RPMI7951 (cell line): ENCODE results near the gene CNRIP1. TPM values are rescaled to one million over a fixed set of nuclear protein-coding genes. Genes with fewer than 3 reads are reported as not detected.
"Not testable (repeated sequence)": the region's sequence is repeated elsewhere in the genome, so short reads cannot be mapped to it uniquely, and the experiment has no call there.

ENCODE experiments used
- DNase-seq: peaks from one replicate; pipeline ENCODE4 v3.0.0-alpha.2; 2012; ENCODE audit warnings: low read depth
- total RNA-seq: library from RNA; depleted of rRNA; stranded (reverse); fragments of >200 nt; shearing (Covaris generic); gene quantifications from 2 replicates; pipeline ENCODE4 v1.2.3, GENCODE V29; 2014

Gene CNRIP1
- total RNA-seq, 1 experiment from 2014 or later, result 50.5 TPM

DNA sequence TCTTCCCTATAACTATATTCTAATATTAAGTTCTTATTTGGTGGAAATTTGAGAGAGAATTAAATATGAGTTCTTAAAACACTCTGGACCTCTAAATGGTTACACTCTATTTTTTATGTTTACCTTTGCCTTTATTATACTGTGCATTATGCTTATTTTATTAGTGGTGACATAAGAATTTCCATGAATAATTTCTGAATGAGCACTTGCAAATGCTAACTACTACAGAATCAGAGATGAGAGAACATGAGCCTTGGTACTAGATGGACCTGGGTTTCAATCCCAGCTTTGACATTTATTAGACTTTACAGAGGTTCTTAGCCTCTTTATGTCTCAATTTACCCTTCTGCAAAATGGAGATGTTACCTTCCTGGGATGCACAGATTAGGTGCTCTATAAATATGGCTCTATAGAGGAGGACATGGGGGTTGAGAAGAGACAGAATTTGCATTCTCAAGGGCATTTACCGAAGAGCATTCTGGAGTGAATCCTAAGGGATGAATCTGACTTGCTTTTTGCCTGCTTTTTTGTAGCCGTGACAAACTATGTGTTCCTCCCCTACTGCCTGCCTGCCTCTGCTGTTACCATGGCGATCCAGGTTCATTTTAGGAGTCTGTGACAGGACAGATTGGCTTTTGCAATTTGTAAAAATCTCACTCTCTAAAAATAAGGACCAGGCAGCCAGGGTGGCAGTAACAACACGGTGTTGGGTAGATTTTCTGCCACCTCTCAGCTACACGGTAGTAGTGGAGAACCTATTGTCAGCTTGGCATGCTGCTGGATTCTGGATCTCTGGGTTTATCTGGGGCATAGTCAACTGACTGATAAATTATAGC, 20.7 kb upstream of the CNRIP1 start:
- DNase-seq, result no peak

GRCh38 chr2:68336192-68336591, 16.4 kb upstream of the CNRIP1 start:
- DNase-seq, result peak; percentile 77

DNA sequence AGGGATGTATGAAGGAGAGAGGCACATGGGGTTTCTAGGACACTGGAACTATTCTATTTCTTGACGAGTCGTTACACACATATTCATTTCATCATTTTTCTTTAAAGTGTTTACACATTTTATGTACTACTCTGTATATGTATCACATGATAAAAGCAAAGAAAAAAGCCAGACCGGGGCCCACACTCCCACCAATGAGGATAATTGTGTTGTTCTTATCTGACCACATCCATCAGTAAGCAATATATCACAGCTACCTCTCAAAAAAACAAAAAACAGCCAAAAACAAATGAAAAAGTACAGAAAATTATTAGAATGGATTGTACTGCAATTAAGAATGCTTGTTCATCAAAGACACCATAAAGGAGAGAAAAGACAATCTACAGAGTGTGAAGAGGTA, 14.2 kb upstream of the CNRIP1 start:
- no peak for DNase-seq

- DNase-seq, result no peak
Measured at GRCh38 chr2:68333009-68333408, 13.3 kb upstream of the CNRIP1 start.

GRCh38 chr2:68330691-68331090, 10.9 kb upstream of the CNRIP1 start:
- peak; percentile 33 for DNase-seq

GRCh38 chr2:68328901-68329300, 9.2 kb upstream of the CNRIP1 start:
- DNase-seq, result no peak

DNA sequence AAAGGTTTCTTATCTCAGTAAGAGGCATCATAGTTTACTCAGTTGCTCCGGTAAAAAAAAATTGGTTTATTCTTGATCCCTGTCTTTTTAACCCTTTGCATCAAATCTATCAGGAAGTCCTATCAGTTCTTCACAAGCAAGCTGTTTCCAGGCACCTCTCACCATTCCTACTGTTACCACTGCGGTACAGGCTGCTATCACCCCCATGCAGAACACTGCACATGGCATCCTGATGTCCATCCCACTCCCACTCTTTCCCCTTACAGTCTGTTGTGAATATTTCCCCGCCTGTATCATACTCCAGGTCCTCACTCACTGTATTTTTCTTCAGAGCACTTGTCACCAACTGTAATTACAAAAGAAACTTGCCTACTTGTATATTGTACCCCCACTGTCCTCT, 5.3 kb upstream of the CNRIP1 start:
- DNase-seq, result no peak

- DNase-seq, result peak; percentile 35
Measured at GRCh38 chr2:68320118-68320641, 431 bp upstream of the CNRIP1 start.

DNA sequence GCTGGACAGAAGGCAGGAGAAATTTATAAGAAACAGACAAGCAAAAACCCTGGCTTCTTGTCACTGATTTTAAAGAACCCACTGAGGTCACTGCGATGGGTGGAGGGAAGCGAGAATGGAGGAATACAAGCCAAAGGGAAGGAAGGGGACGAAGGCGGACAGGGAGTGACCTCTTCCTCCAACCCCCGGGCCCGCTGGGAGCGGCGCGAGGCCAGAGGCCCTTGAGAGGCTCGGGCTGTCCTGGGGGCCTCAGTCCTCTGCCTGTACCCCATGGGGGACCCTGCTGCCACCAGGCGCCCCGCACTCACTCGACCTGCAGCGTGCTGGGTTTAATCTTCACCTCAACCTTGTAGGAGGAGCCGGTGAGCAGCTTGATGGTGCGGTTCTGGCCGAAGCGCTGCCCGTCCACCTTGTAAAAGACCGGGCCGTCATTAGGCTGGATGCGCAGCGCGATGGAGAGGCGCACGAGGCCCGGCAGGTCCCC, 793 bp downstream of the CNRIP1 start:
- DNase-seq, result peak; percentile 26

- DNase-seq, result peak; percentile 15
Measured at GRCh38 chr2:68317971-68318913, 1.5 kb downstream of the CNRIP1 start.

DNA sequence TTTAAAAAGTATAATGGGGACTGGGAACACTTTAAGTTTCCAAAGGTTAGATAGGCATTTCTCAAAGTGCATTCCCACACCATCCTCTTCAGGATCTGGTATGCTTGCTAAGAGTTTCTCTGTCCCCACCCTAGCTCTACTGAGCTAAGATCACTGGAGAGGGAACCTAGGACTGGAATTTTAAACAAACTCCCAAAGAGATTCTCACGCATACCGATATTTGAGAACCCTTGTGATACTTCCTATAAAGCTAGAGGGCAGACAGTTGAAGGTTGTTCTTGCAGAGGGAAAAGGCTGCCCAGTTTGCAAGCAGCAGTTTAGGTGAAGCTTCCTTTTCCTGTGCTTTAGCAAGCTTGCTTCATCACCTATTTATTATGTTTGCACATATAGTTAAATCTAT, 3.6 kb downstream of the CNRIP1 start:
- no peak for DNase-seq

- no peak for DNase-seq
Measured at GRCh38 chr2:68311033-68311432, 8.7 kb downstream of the CNRIP1 start.

- no peak for DNase-seq
Measured at GRCh38 chr2:68309426-68309825, 10.3 kb downstream of the CNRIP1 start.

GRCh38 chr2:68303902-68304272, 15.9 kb downstream of the CNRIP1 start:
- DNase-seq, result not testable (repeated sequence)

- no peak for DNase-seq
Measured at GRCh38 chr2:68303033-68303901, 16.5 kb downstream of the CNRIP1 start.

GRCh38 chr2:68302281-68302875, 17.4 kb downstream of the CNRIP1 start:
- peak; percentile 7 for DNase-seq

DNA sequence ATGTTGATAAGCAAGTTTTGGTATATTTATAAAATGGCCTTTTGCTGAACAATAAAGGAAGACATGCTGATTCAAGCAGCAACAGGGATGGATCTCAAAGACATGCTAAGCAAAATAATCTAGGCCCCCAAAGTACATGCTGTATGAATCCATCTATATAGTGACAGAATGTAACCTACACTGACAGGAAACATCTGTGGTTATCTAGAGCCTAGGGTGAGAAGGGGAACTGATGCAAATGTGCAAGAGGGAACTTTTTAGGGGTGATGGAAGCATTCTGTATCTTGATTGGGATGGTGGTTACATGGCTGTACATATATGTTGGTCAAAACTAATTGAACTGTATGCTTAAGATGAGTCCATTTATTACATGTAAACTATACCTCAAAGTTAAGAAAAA, 24.2 kb downstream of the CNRIP1 start:
- DNase-seq, result no peak

DNA sequence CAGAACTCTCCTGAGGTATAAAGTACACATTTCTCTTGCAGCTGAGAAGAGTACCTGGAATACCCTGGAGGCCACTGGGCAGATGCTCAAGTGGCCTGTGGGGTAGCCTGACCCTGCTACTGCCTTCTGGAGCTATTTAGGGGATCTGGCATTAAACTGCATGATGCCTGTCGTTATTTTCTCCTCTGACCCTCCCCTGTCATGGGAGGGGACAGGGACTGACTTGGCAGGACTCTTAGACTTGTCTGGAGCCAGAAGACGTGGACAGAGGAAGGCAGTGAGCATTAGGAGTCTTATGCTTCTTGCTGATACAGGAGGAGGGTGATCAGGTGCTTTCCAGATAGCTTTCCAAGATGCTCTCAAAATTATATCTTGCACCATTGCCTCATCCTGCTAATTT, 24.8 kb downstream of the CNRIP1 start:
- no peak for DNase-seq

GRCh38 chr2:68294187-68294586, 25.6 kb downstream of the CNRIP1 start:
- DNase-seq, result no peak

- DNase-seq, result no peak
Measured at GRCh38 chr2:68293755-68294154, 26.0 kb downstream of the CNRIP1 start.

- DNase-seq, result no peak
Measured at GRCh38 chr2:68293024-68293423, 26.7 kb downstream of the CNRIP1 start.
